Esophagus (tissue), 2 donors: ENCODE data around the gene DCST1. TPM values are rescaled to one million over a fixed set of nuclear protein-coding genes. Genes with fewer than 3 reads are reported as not detected.

Experiments used
- H3K27ac ChIP-seq, 2 donors: one replicate each; pipeline ENCODE4 v1.5.1; 2013; ENCODE audit warnings: low read depth in 2 of 2, mild to moderate bottlenecking in 2 of 2, inconsistent platforms in 1 of 2, low read length in 1 of 2, moderate library complexity in 1 of 2
- H3K27me3 ChIP-seq, 2 donors: one replicate each; pipeline ENCODE4 v1.6.1; 2013; ENCODE audit warnings: low read length in 2 of 2, control low read depth in 1 of 2, mild to moderate bottlenecking in 1 of 2; ENCODE audit not compliant: insufficient read depth in 2 of 2, control insufficient read depth in 1 of 2
- H3K36me3 ChIP-seq, 2 donors: one replicate each; pipeline ENCODE4 v1.6.1; 2013; ENCODE audit warnings: low read length in 1 of 2; ENCODE audit not compliant: control insufficient read depth in 2 of 2, insufficient read depth in 2 of 2
- H3K4me1 ChIP-seq, 2 donors: one replicate each; pipeline ENCODE4 v1.6.1; 2013; ENCODE audit warnings: low read length in 1 of 2; ENCODE audit not compliant: control insufficient read depth in 2 of 2, insufficient read depth in 2 of 2
- H3K4me3 ChIP-seq, 2 donors: one replicate each; pipeline ENCODE4 v1.5.1; 2013; ENCODE audit warnings: low read length in 2 of 2, mild to moderate bottlenecking in 2 of 2, low read depth in 1 of 2, moderate library complexity in 1 of 2
- H3K9me3 ChIP-seq, 2 donors: one replicate each; pipeline ENCODE4 v1.6.1; 2013; ENCODE audit warnings: mild to moderate bottlenecking in 2 of 2, low read depth in 1 of 2, low read length in 1 of 2, moderate library complexity in 1 of 2; ENCODE audit not compliant: control insufficient read depth in 2 of 2, insufficient read depth in 1 of 2
- WGBS, 2 donors: extraction: QIAGEN DNeasy Blood & Tissue Kit; methylation state at CpG; one replicate each; pipeline ENCODE4 v1.1.7; 2013; 5-methylcytosine and 5-hydroxymethylcytosine counted together
- polyA plus RNA-seq, 2 donors: library from polyadenylated mRNA; stranded (reverse); fragments of 200-250 nt; gene quantifications; one replicate each; pipeline ENCODE4 v1.2.3, GENCODE V29; 2013
- donor health status: healthy with polysubstance abuse.
- donor health status: Bipolar disorder and iron deficiency.

Gene DCST1
- polyA plus RNA-seq, 2 donors = 0.14 to 0.29 TPM

- H3K4me3 ChIP-seq = no peak overlapping the region
- 79 to 85% methylated on average over 7 to 8 of the region's 8 CpGs for WGBS, 2 donors
- no peaks in the 10 kb centered on the region for H3K27me3 ChIP-seq
- peaks cover 14 to 41% of the 10 kb centered on the region in 2 donors for H3K4me1 ChIP-seq
- peaks cover 8 to 29% of the 10 kb centered on the region in 2 donors for H3K36me3 ChIP-seq
- H3K27ac ChIP-seq = peak overlapping the region; percentile 74 to 95
- H3K9me3 ChIP-seq = no peaks in the 10 kb centered on the region
Measured at GRCh38 chr1:155018617-155019348, 14.8 kb upstream of the DCST1 start.

GRCh38 chr1:155019377-155020245, 14.0 kb upstream of the DCST1 start:
- Histone ChIP-seq H3K27me3 (no peaks in the 10 kb centered on the region), H3K27ac (peak overlapping the region in 1 of 2 donors; percentile 74)

DNA sequence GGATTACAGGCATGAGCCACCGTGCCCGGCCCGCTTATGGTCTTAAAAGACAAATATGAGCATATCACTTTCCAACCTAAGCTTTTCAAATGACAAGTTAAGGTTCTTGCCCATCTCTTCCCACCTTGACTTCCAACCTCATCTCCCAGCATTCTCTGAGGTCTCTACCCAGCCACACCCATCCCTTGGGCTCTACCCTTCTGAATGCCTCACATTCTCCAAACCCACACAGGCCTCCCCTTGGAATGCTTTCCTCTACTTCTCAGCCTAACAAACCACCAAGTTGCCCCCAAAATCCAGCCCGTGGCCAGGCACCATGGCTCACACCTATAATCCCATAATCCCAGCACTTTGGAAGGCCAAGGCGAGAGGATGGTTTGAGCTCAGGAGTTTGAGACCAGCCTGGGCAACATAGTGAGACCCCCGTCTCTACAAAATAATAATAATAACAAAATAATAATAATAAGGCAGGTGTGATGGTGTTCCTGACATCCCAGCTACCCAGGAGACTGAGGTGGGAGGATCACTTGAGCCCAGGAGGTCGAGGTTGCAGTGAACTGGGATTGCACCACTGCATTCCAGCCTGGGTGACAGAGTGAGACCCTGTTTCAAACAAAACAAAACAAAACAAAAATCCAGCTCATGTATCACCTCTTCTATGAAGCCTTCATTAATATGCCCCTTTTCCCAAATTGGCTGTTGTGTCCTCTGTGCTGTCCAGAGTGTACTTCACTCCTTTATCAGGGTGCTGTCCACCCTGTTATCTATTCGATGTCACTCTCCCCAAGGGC, 11.3 kb upstream of the DCST1 start:
- Histone ChIP-seq H3K27ac (no peak overlapping the region), H3K27me3 (no peaks in the 10 kb centered on the region), H3K4me1 (peaks cover under 1 to 20% of the 10 kb centered on the region in 2 donors), H3K36me3 (no peaks in the 10 kb centered on the region), H3K9me3 (no peaks in the 10 kb centered on the region), H3K4me3 (no peak overlapping the region)
- 80 to 85% methylated on average over 8 of the region's 8 CpGs for WGBS, 2 donors

More at GRCh38 chr1:155019377-155020245, 14.0 kb upstream of the DCST1 start:
- Histone ChIP-seq H3K4me1 (peaks cover 14 to 36% of the 10 kb centered on the region in 2 donors), H3K36me3 (peaks cover 3 to 21% of the 10 kb centered on the region in 2 donors), H3K9me3 (no peaks in the 10 kb centered on the region), H3K4me3 (no peak overlapping the region)
- WGBS, 2 donors = 61 to 68% methylated on average over 11 of the region's 11 CpGs

- Histone ChIP-seq H3K4me1 (peaks cover 0 to 15% of the 10 kb centered on the region in 2 donors), H3K27ac (no peak overlapping the region), H3K9me3 (no peaks in the 10 kb centered on the region), H3K27me3 (no peaks in the 10 kb centered on the region), H3K4me3 (no peak overlapping the region), H3K36me3 (no peaks in the 10 kb centered on the region)
- 43 to 49% methylated on average over 4 of the region's 4 CpGs for WGBS, 2 donors
Measured at GRCh38 chr1:155022927-155023236, 10.7 kb upstream of the DCST1 start.

DNA sequence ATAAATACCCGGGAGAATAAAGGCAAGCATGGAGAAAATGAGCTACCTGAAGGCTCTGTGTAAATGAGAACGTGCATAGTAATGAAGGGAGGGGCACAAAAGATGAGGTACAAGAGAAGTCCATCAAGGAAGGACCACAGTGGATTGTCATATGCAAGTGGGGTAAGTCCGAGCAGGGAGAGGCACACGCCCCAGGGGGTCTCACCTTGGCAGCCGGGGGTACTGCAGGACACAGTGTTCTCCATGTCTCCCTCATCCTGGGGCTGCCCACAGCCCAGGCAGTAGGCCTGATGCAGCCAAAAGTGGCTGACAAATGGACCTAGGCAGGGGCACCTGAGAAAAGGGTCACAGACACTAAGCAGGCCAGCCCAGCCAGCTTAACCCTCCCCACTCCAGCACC, 10.0 kb upstream of the DCST1 start:
- Histone ChIP-seq H3K4me1 (peaks cover 0 to 14% of the 10 kb centered on the region in 2 donors), H3K4me3 (no peak overlapping the region), H3K27ac (no peak overlapping the region), H3K36me3 (no peaks in the 10 kb centered on the region), H3K9me3 (no peaks in the 10 kb centered on the region), H3K27me3 (no peaks in the 10 kb centered on the region)
- 78 to 80% methylated on average over 5 of the region's 5 CpGs for WGBS, 2 donors

GRCh38 chr1:155024315-155024714, 9.3 kb upstream of the DCST1 start:
- Histone ChIP-seq H3K27ac (no peak overlapping the region), H3K27me3 (no peaks in the 10 kb centered on the region), H3K36me3 (no peaks in the 10 kb centered on the region), H3K4me3 (no peak overlapping the region), H3K9me3 (no peaks in the 10 kb centered on the region), H3K4me1 (peaks cover 0 to 14% of the 10 kb centered on the region in 2 donors)
- 91 to 93% methylated on average over 9 of the region's 9 CpGs for WGBS, 2 donors

- Histone ChIP-seq H3K27me3 (no peaks in the 10 kb centered on the region), H3K27ac (peak overlapping the region in 1 of 2 donors; percentile 18), H3K4me1 (peaks cover 0 to 12% of the 10 kb centered on the region in 2 donors), H3K36me3 (no peaks in the 10 kb centered on the region), H3K9me3 (no peaks in the 10 kb centered on the region), H3K4me3 (no peak overlapping the region)
- 56 to 70% methylated on average over 9 of the region's 9 CpGs for WGBS, 2 donors
Measured at GRCh38 chr1:155026154-155026553, 7.5 kb upstream of the DCST1 start.

- Histone ChIP-seq H3K4me1 (peaks cover 0 to 12% of the 10 kb centered on the region in 2 donors), H3K9me3 (no peaks in the 10 kb centered on the region), H3K36me3 (no peaks in the 10 kb centered on the region), H3K4me3 (no peak overlapping the region), H3K27me3 (no peaks in the 10 kb centered on the region), H3K27ac (peak overlapping the region in 1 of 2 donors; percentile 18)
- WGBS, 2 donors = 78 to 85% methylated on average over 6 of the region's 6 CpGs
Measured at GRCh38 chr1:155026588-155026987, 7.0 kb upstream of the DCST1 start.

DNA sequence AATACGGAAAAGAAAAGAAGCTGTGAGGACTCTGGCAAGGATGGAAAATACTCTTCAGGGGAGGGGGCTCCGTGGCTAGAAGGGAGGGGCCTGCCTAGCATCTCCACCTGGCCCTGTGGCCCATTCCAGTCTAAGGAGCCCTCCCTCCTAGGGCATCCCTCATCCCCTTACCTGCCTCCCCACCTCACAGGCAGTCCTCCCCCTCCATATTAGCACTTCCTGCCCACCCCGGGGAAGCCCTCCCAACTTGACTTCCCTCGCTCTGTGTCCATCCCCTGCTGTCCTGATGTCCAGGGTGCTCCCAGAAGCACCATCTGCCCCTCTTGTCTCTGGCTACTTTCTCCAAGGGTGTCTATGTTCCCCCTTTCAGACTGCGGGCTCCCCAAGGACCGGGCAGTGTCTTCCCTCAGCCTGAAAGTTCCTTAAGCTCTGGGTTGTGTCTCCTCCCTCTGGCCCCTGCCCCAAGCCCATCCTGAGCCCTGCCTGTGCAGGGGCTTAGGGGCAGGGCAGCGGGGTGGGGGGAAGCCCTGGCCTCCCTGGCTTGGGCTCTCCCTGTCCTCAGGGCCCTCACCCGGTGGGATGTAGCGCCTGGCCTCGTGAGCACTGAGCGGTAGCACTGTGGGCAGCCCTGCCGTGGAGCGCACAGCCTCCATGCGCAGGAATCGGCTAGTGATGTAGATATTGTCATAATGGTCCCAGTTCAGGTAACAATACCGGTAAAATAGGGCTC, 3.9 kb upstream of the DCST1 start:
- H3K4me3 ChIP-seq = no peak overlapping the region
- H3K9me3 ChIP-seq = no peaks in the 10 kb centered on the region
- peaks cover 0 to 15% of the 10 kb centered on the region in 2 donors for H3K4me1 ChIP-seq
- no peaks in the 10 kb centered on the region for H3K27me3 ChIP-seq
- WGBS, 2 donors = 85 to 88% methylated on average over 16 of the region's 16 CpGs
- H3K27ac ChIP-seq = no peak overlapping the region
- no peaks in the 10 kb centered on the region for H3K36me3 ChIP-seq
